ENCODE data around the gene STOML1. TPM values are rescaled to one million over a fixed set of nuclear protein-coding genes. Genes with fewer than 3 reads are reported as not detected.
A peak's percentile ranks its signal among the peaks of the same experiment; 100 is the strongest.

The STOML1 gene
- total RNA-seq, 2 experiments from 2014 or later = 8.0 to 8.9 TPM

GRCh38 chr15:73951601-73952000, 40.5 kb downstream of the STOML1 start:
- H3K27ac ChIP-seq (ENCODE audit: low read depth, low read length, poor library complexity, severe bottlenecking) = no peak overlapping the region
- intact Hi-C loops (cut with micrococcal nuclease; ENCODE audit: unreplicated experiment) = loop anchor here (1.0 kb wide), 1 partner anchor 13 kb away; no protein-coding TSS in a partner anchor
- no peak for TF ChIP-seq EZH2phosphoT487 (IDR thresholded peaks at IDR 0.05; ENCODE audit: borderline replicate concordance, low read depth, low read length)
- TF ChIP-seq CTCF (conservative IDR thresholded peaks at IDR 0.05; ENCODE audit: low read length) = no peak
- ChIA-PET CTCF (ENCODE audit: unreplicated experiment) (interaction anchor here (0.5 to 1.1 kb wide), 3 partner anchors 19 to 420 kb away, joined by 3 to 10 read pairs (median 4); no protein-coding TSS in a partner anchor), POLR2A (no interaction called here)
- DNase-seq (ENCODE audit: low spot score) = no peak
- no peaks in the 10 kb centered on the region for H3K9me2 ChIP-seq (ENCODE audit: insufficient read depth, low read length)
- no peaks in the 10 kb centered on the region for H3K36me3 ChIP-seq (ENCODE audit: insufficient read depth, low read length)
- no peaks in the 10 kb centered on the region for H3K4me1 ChIP-seq (ENCODE audit: insufficient read depth, low read length, poor library complexity, severe bottlenecking)
- no peaks in the 10 kb centered on the region for H4K20me1 ChIP-seq (ENCODE audit: insufficient read depth, low read length)
- no TSS peak for BruUV-seq (replicated peaks)
- no peaks in the 10 kb centered on the region for H3K9me3 ChIP-seq (ENCODE audit: low read length)
- no peak overlapping the region for H3K4me3 ChIP-seq (ENCODE audit: low read depth, low read length, poor library complexity, severe bottlenecking)
- no peak overlapping the region for H2AFZ ChIP-seq (ENCODE audit: low read length)
- no peak overlapping the region for H3K4me2 ChIP-seq (ENCODE audit: low read length)
- no peaks in the 10 kb centered on the region for H3K79me2 ChIP-seq (ENCODE audit: insufficient read depth, low read depth, low read length)

- ChIA-PET CTCF (ENCODE audit: unreplicated experiment) (interaction anchor here (0.5 to 1.1 kb wide), 3 partner anchors 20 to 421 kb away, joined by 3 to 10 read pairs (median 4); no protein-coding TSS in a partner anchor), POLR2A (interaction anchor here (0.5 kb wide), 1 partner anchor 16 kb away, joined by 7 read pairs; no protein-coding TSS in a partner anchor)
- Histone ChIP-seq H4K20me1 (ENCODE audit: insufficient read depth, low read length) (no peaks in the 10 kb centered on the region), H3K79me2 (ENCODE audit: insufficient read depth, low read depth, low read length) (no peaks in the 10 kb centered on the region), H3K9me2 (ENCODE audit: insufficient read depth, low read length) (no peaks in the 10 kb centered on the region), H2AFZ (ENCODE audit: low read length) (no peak overlapping the region), H3K4me3 (ENCODE audit: low read depth, low read length, poor library complexity, severe bottlenecking) (no peak overlapping the region), H3K4me2 (ENCODE audit: low read length) (no peak overlapping the region), H3K4me1 (ENCODE audit: insufficient read depth, low read length, poor library complexity, severe bottlenecking) (no peaks in the 10 kb centered on the region), H3K27ac (ENCODE audit: low read depth, low read length, poor library complexity, severe bottlenecking) (no peak overlapping the region), H3K9me3 (ENCODE audit: low read length) (no peaks in the 10 kb centered on the region), H3K36me3 (ENCODE audit: insufficient read depth, low read length) (no peaks in the 10 kb centered on the region)
- BruUV-seq (replicated peaks) = no TSS peak
- intact Hi-C loops (cut with micrococcal nuclease; ENCODE audit: unreplicated experiment) = loop anchor here (1.0 kb wide), 1 partner anchor 13 kb away; no protein-coding TSS in a partner anchor
- DNase-seq (ENCODE audit: low spot score) = peak; percentile 71
- TF ChIP-seq EZH2phosphoT487 (IDR thresholded peaks at IDR 0.05; ENCODE audit: borderline replicate concordance, low read depth, low read length) (no peak), CTCF (conservative IDR thresholded peaks at IDR 0.05; ENCODE audit: low read length) (peak; percentile 73)
These were observed 41.1 kb downstream of the STOML1 start for GRCh38 chr15:73950831-73951561.

- intact Hi-C loops (cut with micrococcal nuclease; ENCODE audit: unreplicated experiment) = no loop called here
These were observed 41.6 kb downstream of the STOML1 start for GRCh38 chr15:73950479-73950830.

More at GRCh38 chr15:73950479-73950830, 41.6 kb downstream of the STOML1 start:
- TF ChIP-seq CTCF (conservative IDR thresholded peaks at IDR 0.05; ENCODE audit: low read length) (no peak), EZH2phosphoT487 (IDR thresholded peaks at IDR 0.05; ENCODE audit: borderline replicate concordance, low read depth, low read length) (no peak)
- Histone ChIP-seq H3K36me3 (ENCODE audit: insufficient read depth, low read length) (no peaks in the 10 kb centered on the region), H2AFZ (ENCODE audit: low read length) (no peak overlapping the region), H3K4me1 (ENCODE audit: insufficient read depth, low read length, poor library complexity, severe bottlenecking) (no peaks in the 10 kb centered on the region), H3K9me3 (ENCODE audit: low read length) (no peaks in the 10 kb centered on the region), H3K4me2 (ENCODE audit: low read length) (no peak overlapping the region), H3K9me2 (ENCODE audit: insufficient read depth, low read length) (no peaks in the 10 kb centered on the region), H3K4me3 (ENCODE audit: low read depth, low read length, poor library complexity, severe bottlenecking) (no peak overlapping the region), H4K20me1 (ENCODE audit: insufficient read depth, low read length) (no peaks in the 10 kb centered on the region), H3K27ac (ENCODE audit: low read depth, low read length, poor library complexity, severe bottlenecking) (no peak overlapping the region), H3K79me2 (ENCODE audit: insufficient read depth, low read depth, low read length) (no peaks in the 10 kb centered on the region)
- BruUV-seq (replicated peaks) = no TSS peak
- DNase-seq (ENCODE audit: low spot score) = no peak
- CTCF ChIA-PET (ENCODE audit: unreplicated experiment) = interaction anchor here (1.1 kb wide), 1 partner anchor 22 kb away, joined by 10 read pairs; no protein-coding TSS in a partner anchor
- POLR2A ChIA-PET = interaction anchor here (0.5 kb wide), 1 partner anchor 15 kb away, joined by 7 read pairs; no protein-coding TSS in a partner anchor

Data from OCI-LY7 (cell line).